ENCODE measurements around the gene E2F6.
A peak's percentile ranks its signal among the peaks of the same experiment; 100 is the strongest.
"Not testable (repeated sequence)": the region's sequence is repeated elsewhere in the genome, so short reads cannot be mapped to it uniquely, and the experiment has no call there.

Gene E2F6

GRCh38 chr2:11411244-11411643, 54.7 kb downstream of the E2F6 start:
- DNase-seq: no peak

- DNase-seq: no peak
Observed at GRCh38 chr2:11410101-11410500, 55.9 kb downstream of the E2F6 start.

- no peak for DNase-seq
Observed at GRCh38 chr2:11409572-11409959, 56.4 kb downstream of the E2F6 start.

- DNase-seq: no peak
Observed at GRCh38 chr2:11408959-11409571, 56.9 kb downstream of the E2F6 start.

GRCh38 chr2:11407413-11407812, 58.5 kb downstream of the E2F6 start:
- no peak for DNase-seq

GRCh38 chr2:11406958-11407381, 59.0 kb downstream of the E2F6 start:
- DNase-seq: no peak

GRCh38 chr2:11406267-11406957, 59.5 kb downstream of the E2F6 start:
- DNase-seq: no peak

- DNase-seq: no peak
Observed at GRCh38 chr2:11405599-11406266, 60.2 kb downstream of the E2F6 start.

- not testable (repeated sequence) for DNase-seq
Observed at GRCh38 chr2:11405074-11405406, 60.9 kb downstream of the E2F6 start.

- no peak for DNase-seq
Observed at GRCh38 chr2:11404376-11405073, 61.4 kb downstream of the E2F6 start.

- no peak for DNase-seq
Observed at GRCh38 chr2:11402436-11402835, 63.5 kb downstream of the E2F6 start.

GRCh38 chr2:11399438-11399762, 66.6 kb downstream of the E2F6 start:
- DNase-seq: no peak

GRCh38 chr2:11398750-11399437, 67.1 kb downstream of the E2F6 start:
- DNase-seq: peak; percentile 37

- no peak for DNase-seq
Observed at GRCh38 chr2:11397513-11397912, 68.4 kb downstream of the E2F6 start.

- DNase-seq: no peak
Observed at GRCh38 chr2:11396467-11397445, 69.2 kb downstream of the E2F6 start.

GRCh38 chr2:11396021-11396420, 69.9 kb downstream of the E2F6 start:
- DNase-seq: no peak

- no peak for DNase-seq
Observed at GRCh38 chr2:11395389-11395788, 70.6 kb downstream of the E2F6 start.

Data from DMS53 (cell line).